ENCODE measurements around the gene NRCAM. TPM values are rescaled to one million over a fixed set of nuclear protein-coding genes. Genes with fewer than 3 reads are reported as not detected.

NRCAM gene
- total RNA-seq, 1 donor from 2014 or later: 2.0 TPM

GRCh38 chr7:108149119-108149518 is 307.1 kb downstream of the NRCAM start:
- intact Hi-C loops (cut with DNase I): no loop called here
- TF ChIP-seq, protein P1, sequence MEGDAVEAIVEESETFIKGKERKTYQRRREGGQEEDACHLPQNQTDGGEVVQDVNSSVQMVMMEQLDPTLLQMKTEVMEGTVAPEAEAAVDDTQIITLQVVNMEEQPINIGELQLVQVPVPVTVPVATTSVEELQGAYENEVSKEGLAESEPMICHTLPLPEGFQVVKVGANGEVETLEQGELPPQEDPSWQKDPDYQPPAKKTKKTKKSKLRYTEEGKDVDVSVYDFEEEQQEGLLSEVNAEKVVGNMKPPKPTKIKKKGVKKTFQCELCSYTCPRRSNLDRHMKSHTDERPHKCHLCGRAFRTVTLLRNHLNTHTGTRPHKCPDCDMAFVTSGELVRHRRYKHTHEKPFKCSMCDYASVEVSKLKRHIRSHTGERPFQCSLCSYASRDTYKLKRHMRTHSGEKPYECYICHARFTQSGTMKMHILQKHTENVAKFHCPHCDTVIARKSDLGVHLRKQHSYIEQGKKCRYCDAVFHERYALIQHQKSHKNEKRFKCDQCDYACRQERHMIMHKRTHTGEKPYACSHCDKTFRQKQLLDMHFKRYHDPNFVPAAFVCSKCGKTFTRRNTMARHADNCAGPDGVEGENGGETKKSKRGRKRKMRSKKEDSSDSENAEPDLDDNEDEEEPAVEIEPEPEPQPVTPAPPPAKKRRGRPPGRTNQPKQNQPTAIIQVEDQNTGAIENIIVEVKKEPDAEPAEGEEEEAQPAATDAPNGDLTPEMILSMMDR (IDR thresholded peaks at IDR 0.05): no peak
- peaks cover 6% of the 10 kb centered on the region for H3K4me1 ChIP-seq
- H3K36me3 ChIP-seq: no peaks in the 10 kb centered on the region
- H3K27ac ChIP-seq: no peak overlapping the region
- peaks cover 3% of the 10 kb centered on the region for H3K27me3 ChIP-seq
- H3K4me3 ChIP-seq: no peak overlapping the region
- no peaks in the 10 kb centered on the region for H3K9me3 ChIP-seq
- no peak for ATAC-seq
- DNase-seq: no peak

GRCh38 chr7:108147031-108147563 is 309.1 kb downstream of the NRCAM start:
- Histone ChIP-seq H3K27me3 (peaks cover 3% of the 10 kb centered on the region), H3K9me3 (no peaks in the 10 kb centered on the region), H3K4me3 (no peak overlapping the region), H3K27ac (no peak overlapping the region), H3K36me3 (no peaks in the 10 kb centered on the region), H3K4me1 (peaks cover 6% of the 10 kb centered on the region)
- TF ChIP-seq, protein P1 (IDR thresholded peaks at IDR 0.05): no peak
- ATAC-seq (no peak), DNase-seq (no peak)
- intact Hi-C loops (cut with DNase I): no loop called here

DNA sequence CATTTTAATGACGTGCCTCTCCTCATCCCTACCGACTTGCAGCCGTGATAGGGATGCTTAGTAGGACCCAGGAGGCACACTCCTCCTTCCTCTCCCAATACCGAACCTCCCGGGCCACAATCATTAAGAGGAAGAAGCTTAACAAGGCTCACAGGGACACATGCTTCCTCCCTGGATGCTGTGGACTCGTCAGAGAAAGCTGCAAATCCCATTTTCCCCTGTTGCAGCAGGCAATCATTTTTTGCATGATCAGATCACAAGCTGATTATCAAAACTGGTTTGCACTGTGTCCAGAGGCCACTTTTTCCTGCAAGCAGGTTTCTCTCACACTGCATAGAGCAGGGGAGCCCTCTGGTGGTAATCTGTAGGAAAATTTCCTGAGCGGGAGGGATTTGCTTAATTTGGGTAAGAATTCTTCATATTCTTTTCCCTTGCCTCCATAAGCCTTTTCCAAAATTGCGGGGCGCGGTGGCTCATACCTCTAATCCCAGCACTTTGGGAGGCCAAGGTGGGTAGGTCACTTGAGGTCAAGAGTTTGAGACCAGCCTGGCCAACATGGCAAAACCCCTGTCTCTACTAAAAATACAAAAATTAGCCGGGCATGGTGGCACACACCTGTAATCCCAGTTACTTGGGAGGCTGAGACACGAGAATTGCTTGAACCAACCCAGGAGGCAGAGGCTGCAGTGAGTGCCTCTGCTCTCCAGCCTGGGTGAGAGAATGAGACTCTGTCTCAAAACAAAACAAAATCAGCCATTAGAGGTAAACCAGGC is 310.0 kb downstream of the NRCAM start:
- intact Hi-C loops (cut with DNase I): no loop called here
- no peaks in the 10 kb centered on the region for H3K36me3 ChIP-seq
- no peak for DNase-seq
- no peak overlapping the region for H3K27ac ChIP-seq
- H3K9me3 ChIP-seq: no peaks in the 10 kb centered on the region
- H3K27me3 ChIP-seq: peaks cover 3% of the 10 kb centered on the region
- peaks cover 6% of the 10 kb centered on the region for H3K4me1 ChIP-seq
- H3K4me3 ChIP-seq: no peak overlapping the region
- TF ChIP-seq, protein P1 (IDR thresholded peaks at IDR 0.05): peak; percentile 89
- peak; percentile 89 for ATAC-seq

- TF ChIP-seq, protein P1 (IDR thresholded peaks at IDR 0.05): no peak
- no peak overlapping the region for H3K4me3 ChIP-seq
- DNase-seq: no peak
- ATAC-seq: no peak
- no peaks in the 10 kb centered on the region for H3K36me3 ChIP-seq
- H3K27me3 ChIP-seq: peaks cover 3% of the 10 kb centered on the region
- H3K4me1 ChIP-seq: peaks cover 6% of the 10 kb centered on the region
- no peak overlapping the region for H3K27ac ChIP-seq
- intact Hi-C loops (cut with DNase I): no loop called here
- H3K9me3 ChIP-seq: no peaks in the 10 kb centered on the region
Observed at GRCh38 chr7:108145401-108145800, 310.8 kb downstream of the NRCAM start.

DNA sequence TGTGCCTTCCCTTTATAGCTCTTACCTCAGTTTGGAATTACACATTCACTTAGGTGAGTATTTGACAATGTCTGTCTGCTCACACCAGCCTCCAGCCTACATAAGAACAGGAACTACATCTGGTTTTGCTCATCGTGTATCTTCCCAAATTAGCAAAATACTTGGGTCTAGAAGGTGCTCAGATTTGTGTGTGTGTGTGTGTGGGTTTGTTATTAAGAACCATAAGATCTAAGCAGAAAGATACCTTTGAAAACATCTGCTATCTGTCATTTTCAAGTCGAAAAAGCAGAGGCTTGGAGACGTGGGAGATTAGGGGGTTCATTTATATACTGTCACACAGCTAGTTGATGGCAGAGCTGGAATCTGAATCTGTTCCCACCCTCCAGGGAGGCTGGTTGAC is 311.3 kb downstream of the NRCAM start:
- DNase-seq: no peak

More for the DNA sequence above, 311.3 kb downstream of the NRCAM start:
- ATAC-seq: no peak
- Histone ChIP-seq H3K27me3 (peaks cover 3% of the 10 kb centered on the region), H3K9me3 (no peaks in the 10 kb centered on the region), H3K36me3 (no peaks in the 10 kb centered on the region), H3K4me3 (no peak overlapping the region), H3K27ac (no peak overlapping the region), H3K4me1 (peaks cover 6% of the 10 kb centered on the region)
- TF ChIP-seq, protein P1 (IDR thresholded peaks at IDR 0.05): no peak
- intact Hi-C loops (cut with DNase I): no loop called here

Data from upper lobe of right lung (tissue), 1 donor.